GM12875 (cell line): ENCODE results near the gene SMIM41.

Experiments
- H3K4me3 ChIP-seq: one replicate; pipeline ENCODE4 v1.5.1; 2011; ENCODE audit warnings: low read depth, low read length, control low read depth
- CTCF ChIP-seq: IDR thresholded peaks from 2 replicates; pipeline ENCODE4 v1.5.1; 2011; ENCODE audit warnings: low read depth, mild to moderate bottlenecking, control low read depth, inconsistent platforms, low read length, moderate library complexity, borderline replicate concordance; ENCODE audit not compliant: insufficient read depth

The SMIM41 gene

DNA sequence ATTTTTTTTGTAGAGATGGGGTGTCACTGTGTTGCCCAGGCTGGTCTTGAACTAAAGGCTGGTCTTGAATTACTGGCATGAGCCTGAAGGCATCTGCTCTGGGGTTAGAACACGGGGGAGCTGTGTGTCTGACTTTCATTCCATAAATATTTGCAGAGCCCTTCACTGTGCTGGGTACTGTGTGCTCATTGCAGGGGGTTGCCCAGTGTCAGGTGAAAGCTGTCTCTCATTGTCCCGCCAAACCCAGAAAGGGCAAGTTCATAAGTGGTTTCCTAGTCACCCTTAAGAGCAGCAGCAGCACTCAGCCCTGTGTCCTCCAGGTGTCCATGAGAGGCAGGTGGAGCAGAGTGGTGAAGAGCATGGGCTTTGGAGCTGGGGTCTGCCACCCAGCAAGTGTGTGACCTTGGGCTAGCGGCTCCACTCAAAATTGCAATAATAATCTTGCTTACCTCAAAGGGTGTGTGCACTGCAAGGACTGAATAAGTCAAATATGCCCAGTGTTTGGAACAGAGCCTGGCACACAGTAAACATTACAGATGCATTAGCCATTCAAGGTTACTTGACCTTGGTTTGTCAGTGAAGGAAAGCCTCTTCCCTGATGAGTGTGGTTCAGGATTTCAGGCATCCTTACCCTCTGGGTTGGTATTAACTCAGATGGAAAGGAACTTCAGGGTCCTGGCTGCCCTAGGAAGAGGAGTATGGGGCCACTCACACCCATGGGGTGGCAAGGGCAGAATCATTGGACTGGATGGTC is 4.4 kb upstream of the SMIM41 start:
- TF ChIP-seq CTCF, result no peak

GRCh38 chr12:52076811-52077210 is 2.7 kb upstream of the SMIM41 start:
- H3K4me3 ChIP-seq, result no peak overlapping the region
- no peak for TF ChIP-seq CTCF

More for the DNA sequence above, 4.4 kb upstream of the SMIM41 start:
- H3K4me3 ChIP-seq, result no peak overlapping the region

GRCh38 chr12:52078276-52078675 is 1.2 kb upstream of the SMIM41 start:
- H3K4me3 ChIP-seq, result no peak overlapping the region
- no peak for TF ChIP-seq CTCF

GRCh38 chr12:52080403-52081251 is 1.1 kb downstream of the SMIM41 start:
- H3K4me3 ChIP-seq, result no peak overlapping the region
- no peak for TF ChIP-seq CTCF

- no peak for TF ChIP-seq CTCF
- no peak overlapping the region for H3K4me3 ChIP-seq
Measured at GRCh38 chr12:52081263-52081733, 1.8 kb downstream of the SMIM41 start.

DNA sequence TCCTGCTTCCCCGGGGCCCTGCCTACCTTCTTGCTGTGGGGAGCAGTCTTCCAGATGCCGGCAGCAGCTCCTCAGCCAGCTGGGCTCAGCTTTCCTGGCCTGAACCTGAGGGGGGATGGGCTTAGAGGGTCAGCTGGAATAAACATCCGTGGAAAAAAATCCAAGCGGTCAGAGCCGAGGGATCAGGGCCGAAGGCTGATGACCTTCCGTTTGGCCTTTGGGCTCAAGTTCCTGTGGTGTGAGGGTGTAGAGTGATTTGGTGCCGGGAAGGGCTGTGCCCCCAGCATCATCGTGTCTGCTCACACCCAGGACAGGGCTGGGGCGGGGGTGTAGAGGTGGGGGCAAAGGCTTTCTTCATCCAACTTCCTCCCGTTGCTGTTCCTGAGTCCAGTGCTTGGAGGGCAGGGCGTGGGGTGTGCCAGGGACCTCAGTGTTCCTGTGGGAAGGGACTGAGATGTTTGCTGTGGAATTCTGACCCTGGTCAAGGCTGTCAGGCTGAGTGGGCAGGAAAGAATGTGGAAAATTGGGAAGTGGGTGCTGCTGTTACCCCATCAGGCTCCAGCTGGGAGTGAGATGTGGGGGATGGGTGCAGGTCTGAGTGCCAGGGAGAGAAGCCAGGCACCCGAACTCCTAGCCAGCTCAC is 2.6 kb downstream of the SMIM41 start:
- H3K4me3 ChIP-seq, result no peak overlapping the region
- no peak for TF ChIP-seq CTCF

DNA sequence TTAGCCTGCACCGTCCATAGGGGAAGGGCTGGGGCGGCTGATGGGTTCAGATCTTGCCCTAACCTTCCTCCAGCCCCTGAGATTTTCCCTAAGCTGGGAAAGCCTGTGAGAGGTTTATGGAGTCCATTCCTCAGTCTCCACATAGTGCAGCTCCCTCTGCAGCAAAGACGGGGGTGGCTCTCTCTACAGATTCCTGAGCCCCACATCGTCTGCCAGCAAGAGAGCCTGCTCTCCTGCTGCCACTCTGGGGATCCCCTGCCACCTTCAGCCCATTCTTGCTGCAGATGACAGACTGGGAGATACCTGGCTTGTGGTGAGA is 3.1 kb downstream of the SMIM41 start:
- H3K4me3 ChIP-seq, result no peak overlapping the region
- no peak for TF ChIP-seq CTCF
